B cell (primary cell): ENCODE measurements around the gene PRRC2B.

Source experiments
- CTCF ChIP-seq: fragments of 200-600 bp; IDR thresholded peaks from one replicate; pipeline ENCODE4 v1.8.0; 2022; ENCODE audit warnings: antibody characterized with exemption, mild to moderate bottlenecking
- EZH2 ChIP-seq: IDR thresholded peaks from 2 replicates; pipeline ENCODE4 v1.6.1; 2012; ENCODE audit warnings: borderline replicate concordance, low read depth, mild to moderate bottlenecking, moderate library complexity, low read length; ENCODE audit not compliant: insufficient read depth, poor library complexity, severe bottlenecking

GRCh38 chr9:131484560-131485185 lies 90.8 kb downstream of the PRRC2B start:
- no peak for TF ChIP-seq CTCF
- TF ChIP-seq EZH2, result no peak
